Neuron (in vitro differentiated cells): ENCODE measurements around the gene C1RL.

Experiments used
- H2AFZ ChIP-seq: one replicate; pipeline ENCODE4 v1.6.1; 2013; ENCODE audit warnings: low read depth, mild to moderate bottlenecking, inconsistent platforms, low read length, moderate library complexity
- H3K27me3 ChIP-seq: one replicate; pipeline ENCODE4 v1.6.1; 2013; ENCODE audit warnings: low read length; ENCODE audit not compliant: insufficient read depth
- H3K36me3 ChIP-seq: one replicate; pipeline ENCODE4 v1.6.1; 2013; ENCODE audit warnings: low read length; ENCODE audit not compliant: insufficient read depth
- H3K4me1 ChIP-seq: one replicate; pipeline ENCODE4 v1.6.1; 2013; ENCODE audit warnings: low read length; ENCODE audit not compliant: insufficient read depth
- H3K4me3 ChIP-seq: 2 replicates; pipeline ENCODE4 v1.5.1; 2013; ENCODE audit warnings: mild to moderate bottlenecking, low read length, moderate library complexity
- H3K9me3 ChIP-seq: one replicate; pipeline ENCODE4 v1.6.1; 2013; ENCODE audit warnings: low read length

The C1RL gene

DNA sequence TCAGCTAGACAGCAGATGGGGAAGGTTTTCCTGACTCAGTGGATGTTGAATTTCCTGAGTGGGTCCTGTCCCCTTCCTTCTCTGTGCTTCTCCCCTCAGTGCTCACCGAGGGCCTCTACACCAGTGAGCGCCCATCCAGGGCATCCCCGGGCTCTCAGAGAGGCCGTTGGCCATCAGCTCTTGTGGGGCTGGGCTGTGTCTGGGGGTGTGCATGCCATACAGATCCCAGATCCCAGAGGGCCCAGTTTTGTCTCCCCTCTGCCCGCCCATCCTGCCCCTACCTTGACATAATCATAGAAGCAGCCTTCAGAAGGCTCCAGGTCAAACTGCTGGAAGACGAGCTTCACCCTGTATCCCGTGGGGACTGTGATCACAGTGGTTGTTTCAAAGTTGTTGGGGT lies 17.8 kb downstream of the C1RL start:
- Histone ChIP-seq H3K36me3 (no peaks in the 10 kb centered on the region), H3K4me3 (no peak overlapping the region), H3K9me3 (no peaks in the 10 kb centered on the region), H3K27me3 (no peaks in the 10 kb centered on the region), H3K4me1 (peaks cover 9% of the 10 kb centered on the region), H2AFZ (no peak overlapping the region)

DNA sequence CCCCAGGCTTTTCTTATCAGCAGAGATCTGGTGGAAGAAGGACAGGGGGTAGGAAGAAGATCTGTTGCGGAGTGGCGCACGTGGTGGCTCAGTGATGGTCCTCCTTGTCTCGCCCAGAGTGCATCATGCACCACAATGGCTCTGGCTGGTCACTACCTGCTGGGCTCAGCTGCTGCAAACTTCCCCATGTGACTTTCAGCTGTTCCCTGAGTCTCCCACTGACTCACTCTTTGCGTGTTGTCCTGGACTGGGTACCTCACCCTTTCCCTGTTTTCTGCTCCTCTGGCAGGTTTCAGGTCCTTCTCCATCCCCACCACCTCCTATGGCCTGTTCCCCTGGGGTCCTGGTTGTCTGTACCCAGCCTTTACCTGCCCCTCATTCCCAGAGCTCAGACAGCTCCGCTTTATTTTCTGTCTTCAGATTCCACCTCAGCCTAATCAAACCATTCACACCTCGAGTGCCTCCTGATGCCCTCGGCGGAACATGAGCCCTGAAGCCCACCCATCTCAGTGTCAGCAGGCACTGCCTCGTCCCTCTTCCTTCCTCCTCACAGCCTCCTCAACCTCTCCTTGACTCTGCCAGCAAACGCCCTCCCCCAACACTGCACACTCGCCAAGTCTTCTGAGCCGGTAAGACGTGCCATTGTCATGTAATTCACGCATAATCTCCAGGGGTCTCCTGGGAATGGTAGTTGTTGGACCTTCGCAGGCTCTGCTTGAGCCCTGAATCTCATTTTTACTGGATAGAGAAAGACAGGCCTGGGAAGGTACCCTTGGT lies 18.6 kb downstream of the C1RL start:
- Histone ChIP-seq H3K4me1 (peaks cover 9% of the 10 kb centered on the region), H2AFZ (no peak overlapping the region), H3K9me3 (no peaks in the 10 kb centered on the region), H3K27me3 (no peaks in the 10 kb centered on the region), H3K4me3 (no peak overlapping the region), H3K36me3 (no peaks in the 10 kb centered on the region)

DNA sequence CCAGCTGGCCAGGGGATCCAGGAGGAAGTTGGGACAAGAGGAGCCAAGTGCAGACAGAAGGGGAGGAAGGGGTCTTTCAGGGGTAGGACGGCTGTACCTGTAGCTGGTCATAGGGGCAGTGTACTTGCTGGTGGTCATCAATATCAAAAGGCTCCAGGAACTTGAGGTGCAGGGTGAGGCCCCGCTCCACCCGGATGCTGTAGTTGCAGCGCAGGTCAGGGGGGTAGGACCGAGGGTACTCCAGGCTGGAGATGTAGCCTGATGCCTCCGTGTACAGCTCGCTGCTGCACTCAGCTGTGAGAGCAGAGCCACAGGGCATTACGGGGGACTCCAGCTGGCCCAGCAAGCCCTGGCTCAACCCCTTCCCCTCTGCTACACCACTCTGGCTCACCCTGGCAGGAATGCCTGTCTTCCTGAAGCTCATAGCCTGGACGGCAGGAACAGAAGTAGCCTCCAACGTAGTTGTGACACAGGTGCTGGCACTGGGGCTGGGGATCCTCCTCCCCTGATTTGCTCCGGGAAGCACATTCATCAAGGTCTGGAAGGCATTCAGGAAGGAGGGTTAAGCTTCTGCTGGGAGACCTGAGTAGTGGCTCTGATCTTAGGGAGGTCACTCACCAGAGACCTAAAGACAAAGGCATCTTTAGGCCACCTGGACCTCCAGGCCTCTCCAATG lies 19.7 kb downstream of the C1RL start:
- no peaks in the 10 kb centered on the region for H3K9me3 ChIP-seq
- H3K27me3 ChIP-seq, result no peaks in the 10 kb centered on the region
- H3K4me3 ChIP-seq, result no peak overlapping the region
- H3K4me1 ChIP-seq, result peaks cover 9% of the 10 kb centered on the region
- no peak overlapping the region for H2AFZ ChIP-seq
- no peaks in the 10 kb centered on the region for H3K36me3 ChIP-seq

DNA sequence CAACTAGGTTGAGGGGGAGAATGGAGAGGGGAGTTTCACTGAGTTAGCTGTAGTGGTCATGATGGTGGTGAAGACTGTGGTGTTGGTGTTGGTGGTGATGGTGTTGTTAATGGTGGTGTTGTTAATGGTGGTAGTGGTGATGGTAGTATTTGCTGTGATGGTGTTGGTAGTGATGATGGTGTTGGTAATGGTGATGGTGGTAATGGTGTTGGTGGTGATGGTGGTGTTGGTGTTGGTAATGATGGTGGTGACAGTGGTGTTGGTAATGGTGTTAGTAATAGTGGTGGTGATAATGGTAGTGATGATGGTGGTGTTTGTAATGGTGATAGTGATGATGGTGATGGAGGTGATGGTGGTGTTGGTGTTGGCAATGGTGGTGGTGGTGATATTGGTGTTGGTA lies 25.9 kb downstream of the C1RL start:
- H3K27me3 ChIP-seq, result no peaks in the 10 kb centered on the region
- no peaks in the 10 kb centered on the region for H3K4me1 ChIP-seq
- no peaks in the 10 kb centered on the region for H3K9me3 ChIP-seq
- no peaks in the 10 kb centered on the region for H3K36me3 ChIP-seq
- no peak overlapping the region for H3K4me3 ChIP-seq
- no peak overlapping the region for H2AFZ ChIP-seq

DNA sequence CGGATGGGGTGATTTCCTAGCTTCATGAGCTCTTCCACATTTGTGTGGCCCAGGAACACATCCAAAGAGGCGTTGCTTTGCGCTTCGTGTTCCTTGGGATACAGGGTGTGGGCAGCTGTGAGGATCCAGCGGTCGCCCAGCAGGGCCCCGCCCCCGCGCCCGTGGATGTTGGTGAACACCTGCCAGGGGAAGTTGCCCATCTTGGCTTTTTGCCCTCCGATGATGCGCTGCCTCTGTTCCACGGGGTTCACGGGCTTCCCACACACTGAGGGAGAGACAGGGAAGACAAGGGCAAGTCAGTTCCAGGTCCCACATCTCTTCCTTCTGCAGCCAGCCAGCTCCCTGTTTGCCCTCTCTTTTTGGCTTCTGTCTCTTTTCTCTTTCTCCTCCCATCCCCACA lies 28.0 kb downstream of the C1RL start:
- Histone ChIP-seq H3K4me3 (no peak overlapping the region), H2AFZ (no peak overlapping the region), H3K27me3 (no peaks in the 10 kb centered on the region), H3K36me3 (no peaks in the 10 kb centered on the region), H3K4me1 (no peaks in the 10 kb centered on the region), H3K9me3 (no peaks in the 10 kb centered on the region)

DNA sequence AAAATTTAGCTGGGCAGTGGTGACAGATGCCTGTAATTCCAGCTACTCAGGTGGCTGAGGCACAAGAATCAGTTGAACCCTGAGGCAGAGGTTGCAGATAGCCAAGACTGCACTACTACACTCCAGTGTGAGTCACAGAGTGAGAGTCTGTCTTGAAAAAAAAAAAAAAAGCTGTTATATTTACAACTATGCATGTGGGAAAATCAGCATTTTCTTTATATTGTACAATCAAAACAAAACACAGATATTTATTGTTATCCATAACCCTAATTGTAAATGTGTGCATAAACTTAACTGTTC lies 29.2 kb downstream of the C1RL start:
- H2AFZ ChIP-seq, result no peak overlapping the region
- H3K4me3 ChIP-seq, result no peak overlapping the region
- no peaks in the 10 kb centered on the region for H3K9me3 ChIP-seq
- H3K4me1 ChIP-seq, result no peaks in the 10 kb centered on the region
- H3K36me3 ChIP-seq, result no peaks in the 10 kb centered on the region
- no peaks in the 10 kb centered on the region for H3K27me3 ChIP-seq

DNA sequence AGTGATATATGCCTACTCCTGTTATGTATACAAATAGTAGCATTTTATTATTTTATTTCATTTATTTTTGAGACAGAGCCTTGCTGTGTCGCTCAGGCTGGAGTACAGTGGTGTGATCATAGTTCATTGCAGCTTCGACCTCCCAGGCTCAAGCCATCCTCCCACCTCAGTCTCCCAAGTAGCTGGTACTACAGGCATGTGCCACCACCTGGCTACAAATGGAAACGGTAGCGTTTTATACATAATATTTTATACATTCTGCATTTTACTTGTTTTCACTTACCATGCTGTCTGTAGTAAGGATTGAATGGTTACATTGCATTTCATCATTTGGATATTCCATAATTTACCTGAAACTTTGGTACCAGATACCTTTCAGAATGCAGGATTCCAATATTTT lies 30.9 kb downstream of the C1RL start:
- H3K4me1 ChIP-seq, result no peaks in the 10 kb centered on the region
- H3K4me3 ChIP-seq, result no peak overlapping the region
- no peaks in the 10 kb centered on the region for H3K36me3 ChIP-seq
- no peaks in the 10 kb centered on the region for H3K27me3 ChIP-seq
- H3K9me3 ChIP-seq, result no peaks in the 10 kb centered on the region
- H2AFZ ChIP-seq, result no peak overlapping the region

DNA sequence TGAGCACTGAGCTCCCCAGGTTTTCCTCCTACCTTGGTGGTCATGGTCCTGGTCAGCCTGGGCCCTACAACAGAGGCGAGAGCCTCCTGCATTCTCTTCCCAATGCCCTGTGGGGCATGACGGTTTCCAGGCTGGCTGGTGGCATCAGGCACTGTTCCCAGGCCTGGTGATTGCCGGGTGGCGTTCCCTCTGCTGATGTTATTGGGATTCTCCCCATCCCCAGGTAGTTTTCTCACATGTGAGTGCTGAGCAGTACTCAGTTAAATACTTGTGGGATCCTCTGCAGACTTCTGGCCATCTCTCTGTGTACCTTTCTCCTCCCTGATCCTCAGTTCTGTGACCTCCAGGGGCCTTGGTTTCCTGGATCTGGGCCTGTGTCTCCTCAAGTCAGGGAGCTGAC lies 32.5 kb downstream of the C1RL start:
- Histone ChIP-seq H2AFZ (no peak overlapping the region), H3K27me3 (no peaks in the 10 kb centered on the region), H3K36me3 (no peaks in the 10 kb centered on the region), H3K9me3 (no peaks in the 10 kb centered on the region), H3K4me1 (no peaks in the 10 kb centered on the region), H3K4me3 (no peak overlapping the region)

DNA sequence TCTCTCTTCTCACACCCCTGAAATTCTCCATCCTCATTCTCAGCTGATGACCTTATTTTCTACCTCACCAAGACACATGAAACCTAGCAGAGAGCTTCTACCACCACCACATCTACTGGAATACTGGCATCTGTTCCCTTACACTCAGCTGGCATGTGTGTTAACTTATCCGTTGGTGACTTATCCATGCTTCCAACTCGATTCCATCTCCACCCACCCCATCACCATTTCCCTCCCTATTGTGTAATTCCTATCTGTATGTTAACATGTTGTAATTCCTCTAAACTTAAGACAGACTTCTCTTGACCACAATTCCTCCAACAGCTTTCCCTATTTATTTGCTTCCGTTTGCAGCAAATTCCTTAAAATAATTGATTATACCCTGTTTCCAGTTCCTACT lies 33.1 kb downstream of the C1RL start:
- Histone ChIP-seq H2AFZ (no peak overlapping the region), H3K4me1 (no peaks in the 10 kb centered on the region), H3K4me3 (no peak overlapping the region), H3K36me3 (no peaks in the 10 kb centered on the region), H3K9me3 (no peaks in the 10 kb centered on the region), H3K27me3 (no peaks in the 10 kb centered on the region)

DNA sequence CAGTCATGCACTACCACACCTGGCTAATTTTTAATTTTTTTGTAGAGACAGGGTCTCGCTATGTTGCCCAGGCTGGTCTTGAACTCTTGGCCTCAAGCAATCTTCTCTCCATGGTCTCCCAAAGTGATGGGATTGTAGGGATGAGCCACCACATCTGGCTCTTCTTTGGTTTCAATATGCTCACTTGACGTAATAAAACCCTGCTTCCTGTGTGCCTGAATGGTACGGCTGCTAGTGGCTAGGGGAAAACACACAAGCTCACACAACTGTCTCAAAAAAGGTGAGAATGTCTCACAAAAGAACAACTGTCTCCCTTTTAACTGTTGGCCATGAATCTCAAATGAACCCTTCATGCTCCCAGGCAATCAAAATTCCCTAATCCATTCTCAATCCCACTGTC lies 33.5 kb downstream of the C1RL start:
- Histone ChIP-seq H3K4me1 (no peaks in the 10 kb centered on the region), H3K4me3 (no peak overlapping the region), H3K9me3 (no peaks in the 10 kb centered on the region), H2AFZ (no peak overlapping the region), H3K27me3 (no peaks in the 10 kb centered on the region), H3K36me3 (no peaks in the 10 kb centered on the region)

DNA sequence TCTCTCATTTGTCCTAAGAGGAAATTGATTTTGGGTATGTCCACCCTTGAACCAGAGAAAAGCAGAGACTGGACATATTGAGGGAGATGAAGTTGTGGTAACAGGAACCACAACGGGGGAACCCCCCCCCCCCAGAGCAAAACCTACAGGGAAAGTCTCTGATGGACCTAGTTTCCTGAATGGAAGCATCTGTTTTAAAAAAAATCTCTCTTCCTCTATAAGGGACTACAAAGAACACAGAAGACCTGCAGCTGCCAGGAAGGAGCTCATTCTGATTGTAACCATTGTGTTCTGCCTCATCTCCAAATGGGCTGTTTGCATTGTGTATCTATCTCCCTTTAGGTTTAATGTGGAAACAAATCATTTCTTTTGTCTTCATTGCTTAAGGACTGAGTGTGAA lies 35.1 kb downstream of the C1RL start:
- Histone ChIP-seq H3K4me3 (no peak overlapping the region), H3K36me3 (no peaks in the 10 kb centered on the region)

DNA sequence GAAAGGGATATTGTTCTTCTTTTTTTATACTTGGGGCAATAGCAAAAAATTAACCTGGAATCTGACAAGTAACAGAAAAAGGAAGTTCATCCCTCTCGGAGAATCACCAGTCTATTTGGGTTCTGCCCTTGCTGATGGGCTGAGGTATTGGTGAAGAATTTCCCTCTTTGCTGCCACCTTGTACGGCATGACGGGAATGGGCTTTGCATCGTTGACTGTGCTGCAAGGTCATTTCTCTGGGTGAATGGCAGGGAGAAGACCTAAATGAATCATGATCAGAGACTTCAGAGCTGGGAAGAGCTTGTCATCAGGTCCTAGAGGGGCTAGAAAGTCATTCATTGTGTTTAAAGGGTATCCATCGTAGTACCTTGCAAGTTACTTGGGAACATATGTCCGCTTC lies 36.5 kb downstream of the C1RL start:
- Histone ChIP-seq H3K27me3 (no peaks in the 10 kb centered on the region), H3K9me3 (no peaks in the 10 kb centered on the region), H2AFZ (no peak overlapping the region), H3K4me1 (no peaks in the 10 kb centered on the region), H3K4me3 (no peak overlapping the region), H3K36me3 (no peaks in the 10 kb centered on the region)

More for the DNA sequence above, 35.1 kb downstream of the C1RL start:
- Histone ChIP-seq H3K9me3 (no peaks in the 10 kb centered on the region), H2AFZ (no peak overlapping the region), H3K27me3 (no peaks in the 10 kb centered on the region), H3K4me1 (no peaks in the 10 kb centered on the region)

DNA sequence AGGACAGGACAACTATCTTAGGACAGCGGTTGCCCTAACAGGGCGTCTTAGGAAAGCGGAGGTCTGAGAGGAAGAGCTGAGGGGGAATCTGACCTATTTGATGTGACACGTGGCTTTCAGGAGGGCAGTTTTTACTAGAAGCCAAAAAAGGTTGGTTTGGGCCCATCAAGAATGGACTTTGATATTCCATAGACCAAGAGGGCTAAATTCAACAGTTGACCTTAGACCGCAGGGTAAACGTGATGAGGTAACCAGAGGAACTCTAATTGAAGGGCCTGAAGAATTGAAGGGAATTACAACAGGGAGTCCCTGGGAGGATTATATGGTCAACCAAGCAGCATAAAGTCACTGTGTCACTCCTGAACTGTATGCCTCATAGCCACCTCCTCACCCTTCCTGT lies 37.0 kb downstream of the C1RL start:
- no peak overlapping the region for H2AFZ ChIP-seq
- no peak overlapping the region for H3K4me3 ChIP-seq
- H3K27me3 ChIP-seq, result no peaks in the 10 kb centered on the region
- H3K36me3 ChIP-seq, result no peaks in the 10 kb centered on the region
- H3K4me1 ChIP-seq, result no peaks in the 10 kb centered on the region
- no peaks in the 10 kb centered on the region for H3K9me3 ChIP-seq

DNA sequence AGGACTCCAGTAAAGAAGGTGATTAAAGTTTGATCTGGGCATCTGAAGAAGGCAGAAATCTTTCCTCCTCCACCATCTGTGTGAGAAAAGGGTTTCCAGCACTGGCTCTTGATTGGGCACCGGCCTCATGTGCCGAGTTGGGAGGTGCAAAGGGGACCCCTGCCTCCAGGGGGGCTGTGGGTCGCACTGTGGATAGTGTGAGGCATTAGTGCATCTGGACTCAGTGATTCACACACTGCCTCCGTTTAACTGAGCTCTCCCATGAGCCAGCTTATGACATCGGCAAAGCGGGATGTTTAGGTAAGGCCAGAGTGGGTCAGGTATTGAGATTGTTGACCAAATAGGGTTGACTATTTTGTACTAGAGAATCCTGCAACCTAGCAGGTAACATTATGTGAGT lies 39.6 kb downstream of the C1RL start:
- H2AFZ ChIP-seq, result no peak overlapping the region
- no peaks in the 10 kb centered on the region for H3K4me1 ChIP-seq
- H3K4me3 ChIP-seq, result no peak overlapping the region
- H3K36me3 ChIP-seq, result no peaks in the 10 kb centered on the region
- no peaks in the 10 kb centered on the region for H3K27me3 ChIP-seq
- H3K9me3 ChIP-seq, result no peaks in the 10 kb centered on the region
